ENCODE data around the gene PRKD1.
"Not testable (repeated sequence)": the region's sequence is repeated elsewhere in the genome, so short reads cannot be mapped to it uniquely, and the experiment has no call there.

The PRKD1 gene

DNA sequence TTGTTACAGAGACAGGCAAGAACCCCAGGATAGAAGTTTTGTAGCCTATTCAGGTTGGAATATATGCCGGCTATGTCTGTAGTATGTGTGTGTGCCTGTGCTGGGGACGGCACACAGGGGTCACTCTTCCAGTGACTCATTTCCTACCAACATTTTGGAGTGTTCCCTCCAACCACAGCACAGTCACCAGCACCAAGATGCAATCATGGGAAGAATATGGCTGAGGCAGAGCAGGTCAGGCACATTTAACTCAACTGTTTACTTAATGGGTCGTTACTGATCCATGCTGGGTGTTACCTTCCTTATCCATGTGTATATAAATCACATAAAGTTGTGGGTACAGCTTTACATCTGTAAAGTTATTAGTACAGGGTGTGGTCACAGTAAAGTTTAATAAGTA, 178.3 kb downstream of the PRKD1 start:
- no peak overlapping the region for H3K4me3 ChIP-seq (ENCODE audit: low read depth, low read length)

DNA sequence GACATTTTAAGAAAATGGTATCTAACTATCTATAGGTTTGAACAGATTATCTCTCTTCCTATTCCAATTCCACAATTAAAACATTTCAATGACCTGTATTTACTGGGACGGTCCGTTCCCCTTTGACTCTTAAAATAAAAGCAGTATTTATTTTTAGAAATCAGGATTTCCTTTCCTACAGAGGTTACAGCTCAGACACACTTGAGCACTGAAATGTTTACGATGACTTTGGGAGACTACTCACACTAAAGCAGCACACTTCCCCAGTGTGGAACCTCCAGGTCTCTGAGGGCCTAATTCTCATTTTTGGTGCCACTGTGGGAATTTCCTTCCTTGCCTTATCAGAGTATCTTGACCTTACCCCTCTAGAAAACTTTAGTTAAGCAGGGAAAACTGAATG, 181.8 kb downstream of the PRKD1 start:
- no peak overlapping the region for H3K4me3 ChIP-seq (ENCODE audit: low read depth, low read length)

DNA sequence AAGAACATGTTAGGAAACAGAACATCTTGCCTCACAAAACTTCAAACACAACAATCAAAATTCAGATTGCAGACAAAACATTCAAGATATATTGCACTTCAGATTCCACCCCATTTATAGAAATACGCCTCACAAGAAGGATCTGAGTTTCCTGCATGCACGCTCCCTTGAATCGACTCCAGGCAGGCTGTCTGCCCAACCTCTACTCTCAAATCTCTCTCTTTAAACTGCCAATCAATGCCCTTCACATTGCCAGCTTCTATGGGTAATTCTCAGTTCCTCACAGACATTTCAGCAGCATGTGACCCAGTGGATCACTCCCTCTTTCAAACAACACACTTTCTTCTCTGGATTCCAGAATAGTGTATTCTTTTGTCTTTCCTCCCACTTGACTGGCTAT, 184.1 kb downstream of the PRKD1 start:
- H3K4me3 ChIP-seq (ENCODE audit: low read depth, low read length): no peak overlapping the region

DNA sequence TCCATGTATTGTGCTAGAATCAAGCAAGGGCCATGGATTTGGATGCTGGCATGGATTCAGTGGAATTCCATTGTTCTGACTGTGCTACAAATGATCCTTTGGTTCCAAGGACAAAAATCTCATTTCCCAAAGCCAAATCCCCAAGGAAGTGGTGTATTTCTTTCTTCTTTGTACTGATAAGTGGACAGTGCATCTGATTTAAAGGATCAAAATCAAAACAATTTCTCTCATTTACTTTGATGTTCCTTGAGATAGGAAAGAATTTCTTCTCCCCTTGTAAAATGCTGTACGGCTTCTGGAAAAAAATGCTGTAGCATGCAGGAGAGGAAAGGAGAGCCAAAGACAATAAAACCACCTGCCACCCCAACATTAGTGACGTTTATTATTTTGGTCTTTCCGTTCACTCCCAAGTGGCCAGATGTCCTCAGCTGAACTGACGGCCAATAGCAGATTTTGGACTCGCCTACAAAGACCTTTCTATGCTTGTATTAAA, 185.7 kb downstream of the PRKD1 start:
- no peak overlapping the region for H3K4me3 ChIP-seq (ENCODE audit: low read depth, low read length)

DNA sequence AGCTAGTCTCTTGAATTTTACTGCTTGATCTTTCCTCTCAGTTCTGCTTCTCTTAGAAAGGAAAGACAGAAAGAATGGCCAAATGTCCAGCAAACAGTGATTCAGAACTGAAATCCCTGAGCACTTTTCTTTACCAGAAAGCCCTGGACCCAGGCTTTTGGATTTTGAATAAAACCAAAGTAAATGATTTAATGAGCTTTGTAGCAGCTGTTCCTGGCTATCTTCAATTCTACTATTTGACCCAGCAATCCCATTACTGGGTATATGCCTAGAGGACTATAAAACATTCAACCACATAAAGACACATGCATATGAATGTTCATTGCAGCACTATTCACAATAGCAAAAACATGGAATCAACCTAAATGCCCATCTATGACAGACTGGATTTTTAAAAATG, 187.2 kb downstream of the PRKD1 start:
- no peak overlapping the region for H3K4me3 ChIP-seq (ENCODE audit: low read depth, low read length)

- H3K4me3 ChIP-seq (ENCODE audit: low read depth, low read length): no peak overlapping the region
These were observed 188.7 kb downstream of the PRKD1 start for GRCh38 chr14:29738950-29739349.

GRCh38 chr14:29738056-29738455, 189.6 kb downstream of the PRKD1 start:
- no peak overlapping the region for H3K4me3 ChIP-seq (ENCODE audit: low read depth, low read length)

GRCh38 chr14:29735459-29735858, 192.2 kb downstream of the PRKD1 start:
- no peak overlapping the region for H3K4me3 ChIP-seq (ENCODE audit: low read depth, low read length)

DNA sequence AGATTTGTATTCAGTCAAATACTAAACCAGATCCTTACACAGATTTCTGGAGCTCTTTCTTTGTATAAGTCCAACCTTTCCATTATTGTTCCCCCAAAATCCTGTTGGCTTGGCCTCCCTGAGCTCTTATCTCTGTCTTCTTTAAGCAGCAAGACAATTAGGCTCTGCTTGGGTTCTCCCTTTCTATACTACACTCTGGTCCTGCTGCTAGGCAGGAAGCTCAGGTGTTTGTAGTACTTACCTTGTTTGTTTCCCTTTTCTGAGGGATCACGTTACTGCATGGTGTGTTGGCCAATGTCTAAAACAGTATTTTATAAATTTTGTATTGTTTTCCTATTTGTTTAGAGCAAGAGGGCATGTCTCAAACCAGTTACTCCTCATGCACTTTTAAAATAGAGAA, 192.9 kb downstream of the PRKD1 start:
- H3K4me3 ChIP-seq (ENCODE audit: low read depth, low read length): no peak overlapping the region

GRCh38 chr14:29726560-29727331, 200.9 kb downstream of the PRKD1 start:
- H3K4me3 ChIP-seq (ENCODE audit: low read depth, low read length): not testable (repeated sequence)

GRCh38 chr14:29724991-29725390, 202.7 kb downstream of the PRKD1 start:
- no peak overlapping the region for H3K4me3 ChIP-seq (ENCODE audit: low read depth, low read length)

DNA sequence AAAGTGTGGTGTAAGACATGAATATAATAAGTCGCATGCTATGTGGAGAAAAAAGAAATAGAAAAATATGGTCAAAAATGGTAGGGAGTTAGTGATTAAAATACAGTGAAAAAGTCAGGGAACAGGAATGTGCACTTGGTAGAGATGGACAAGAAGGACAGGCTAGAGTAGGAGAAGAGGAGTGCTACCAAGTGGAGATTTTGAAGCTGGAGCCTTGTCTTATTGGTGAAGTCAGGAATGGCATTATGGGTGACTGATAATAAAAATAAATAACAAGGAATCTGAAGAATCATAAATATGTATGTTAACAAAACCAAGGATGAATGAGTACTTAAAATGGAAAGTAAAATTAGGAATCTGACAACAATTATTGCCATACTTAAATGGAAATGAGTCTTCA, 204.8 kb downstream of the PRKD1 start:
- H3K4me3 ChIP-seq (ENCODE audit: low read depth, low read length): no peak overlapping the region

- H3K4me3 ChIP-seq (ENCODE audit: low read depth, low read length): no peak overlapping the region
These were observed 206.1 kb downstream of the PRKD1 start for GRCh38 chr14:29721586-29721985.

DNA sequence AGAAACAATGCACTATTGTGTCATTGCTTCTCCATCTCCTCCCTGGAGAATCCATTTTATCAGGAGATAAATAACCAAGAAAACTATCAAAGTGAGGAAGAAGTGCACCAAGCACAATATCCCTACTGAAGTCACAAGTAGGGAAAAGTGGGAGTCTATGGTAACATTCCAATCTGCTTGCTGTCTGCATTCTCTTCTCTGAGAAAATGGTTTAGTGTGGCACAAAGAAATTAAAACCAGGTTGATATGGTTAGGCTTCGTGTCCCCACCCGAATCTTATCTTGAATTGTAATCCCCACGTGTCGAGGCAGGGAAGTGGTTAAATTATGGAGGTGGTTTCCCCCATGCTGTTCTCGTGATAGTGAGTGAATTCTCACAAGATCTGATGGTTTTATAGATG, 209.7 kb downstream of the PRKD1 start:
- H3K4me3 ChIP-seq (ENCODE audit: low read depth, low read length): no peak overlapping the region

- H3K4me3 ChIP-seq (ENCODE audit: low read depth, low read length): no peak overlapping the region
These were observed 211.5 kb downstream of the PRKD1 start for GRCh38 chr14:29716150-29716549.

- H3K4me3 ChIP-seq (ENCODE audit: low read depth, low read length): no peak overlapping the region
These were observed 215.0 kb downstream of the PRKD1 start for GRCh38 chr14:29712601-29713000.

DNA sequence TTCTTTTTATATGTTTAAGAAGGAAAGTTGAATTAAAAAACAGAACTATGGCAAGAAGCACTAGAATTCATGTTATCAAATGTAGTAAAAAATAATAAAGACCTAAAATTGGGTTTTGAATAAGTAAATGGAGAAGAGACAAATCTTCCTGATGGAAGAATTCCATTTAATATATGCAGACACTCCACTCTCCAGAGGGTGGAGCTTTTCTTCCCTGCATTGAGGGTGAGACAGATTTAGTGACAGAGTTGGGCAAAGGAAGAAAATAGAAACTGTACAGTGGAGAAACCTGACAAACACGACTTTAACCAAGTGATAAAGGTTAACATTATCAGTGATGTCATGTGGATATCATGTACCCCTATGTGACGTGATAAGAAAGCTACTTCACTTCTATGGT, 217.6 kb downstream of the PRKD1 start:
- no peak overlapping the region for H3K4me3 ChIP-seq (ENCODE audit: low read depth, low read length)

GRCh38 chr14:29709490-29709889, 218.2 kb downstream of the PRKD1 start:
- H3K4me3 ChIP-seq (ENCODE audit: low read depth, low read length): no peak overlapping the region

DNA sequence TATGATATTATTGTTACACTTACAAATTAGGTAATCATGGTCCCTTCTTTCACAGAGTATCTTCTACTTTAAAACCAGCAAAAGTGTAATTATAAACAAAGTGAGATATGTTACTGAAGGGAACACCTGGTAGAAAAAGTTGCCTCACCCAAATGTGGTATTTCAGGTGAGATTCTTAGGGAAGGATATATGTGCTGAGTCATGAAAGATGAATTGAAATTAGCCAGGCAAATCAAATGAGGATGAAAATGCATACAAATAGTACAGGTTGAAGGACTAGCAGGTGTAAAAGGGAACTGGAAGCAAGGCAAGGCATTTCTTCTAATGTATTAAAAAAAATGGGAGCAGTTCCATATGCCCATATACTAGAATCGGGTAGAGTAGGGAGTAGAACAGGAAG, 220.9 kb downstream of the PRKD1 start:
- H3K4me3 ChIP-seq (ENCODE audit: low read depth, low read length): no peak overlapping the region

DNA sequence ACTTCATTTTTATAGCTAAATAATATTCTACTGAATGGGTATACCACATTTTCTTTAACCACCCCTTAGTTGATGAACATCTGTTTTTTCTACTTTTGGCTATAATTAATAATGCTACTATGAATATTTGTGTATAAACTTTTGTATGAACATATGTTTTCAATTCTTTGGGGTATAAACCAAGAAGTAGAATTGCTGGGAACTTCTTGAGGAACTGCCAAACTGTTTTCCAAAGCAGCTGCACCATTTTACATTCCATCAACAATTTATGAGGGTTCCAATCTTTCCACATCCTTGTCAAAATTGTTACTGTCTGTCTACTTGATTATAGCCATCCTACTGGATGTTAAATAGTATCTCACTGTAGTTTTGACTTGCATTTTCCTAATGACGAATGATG, 221.8 kb downstream of the PRKD1 start:
- no peak overlapping the region for H3K4me3 ChIP-seq (ENCODE audit: low read depth, low read length)

DNA sequence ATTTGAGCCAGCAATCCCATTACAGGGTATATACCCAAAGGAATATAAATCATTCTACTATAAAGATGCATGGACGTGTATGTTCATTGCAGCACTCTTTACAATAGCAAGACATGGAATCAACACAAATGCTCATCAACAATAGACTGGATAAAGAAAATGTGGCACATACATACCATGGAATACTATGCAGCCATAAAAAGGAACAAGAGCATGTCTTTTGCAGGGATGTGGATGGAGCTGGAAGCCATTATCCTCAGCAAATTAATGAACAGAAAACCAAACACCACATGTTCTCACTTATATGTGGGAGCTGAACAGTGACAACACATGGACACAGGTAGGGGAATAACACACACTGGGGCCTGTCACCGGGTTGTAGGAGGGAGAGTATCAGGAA, 238.1 kb downstream of the PRKD1 start:
- H3K4me3 ChIP-seq (ENCODE audit: low read depth, low read length): not testable (repeated sequence)

GRCh38 chr14:29687866-29688265, 239.8 kb downstream of the PRKD1 start:
- H3K4me3 ChIP-seq (ENCODE audit: low read depth, low read length): no peak overlapping the region

Measured in iPS-11a (cell line).